HG03442 (cell line): ENCODE measurements around the gene MCTS1.
"Not testable (repeated sequence)": the region's sequence is repeated elsewhere in the genome, so short reads cannot be mapped to it uniquely, and the experiment has no call there.

Source experiments
- ATAC-seq: cut with Tn5 transposase; IDR thresholded peaks from one replicate; pipeline ENCODE4 v1.9.1; 2021; ENCODE audit warnings: mild to moderate bottlenecking, moderate library complexity; ENCODE audit not compliant: unreplicated experiment

Gene MCTS1

GRCh38 chrX:120603707-120604360 lies at the start of gene MCTS1:
MCTS1 (plus strand) TSS chrX:120604101; CDS start chrX:120604237, 136 bp downstream.
- ATAC-seq = peak; percentile 91

GRCh38 chrX:120556251-120556650 lies 47.6 kb upstream of the MCTS1 start:
- no peak for ATAC-seq

- ATAC-seq = no peak
These were observed 44.1 kb upstream of the MCTS1 start for GRCh38 chrX:120559804-120560203.

GRCh38 chrX:120560405-120560841 lies 43.5 kb upstream of the MCTS1 start:
- peak; percentile 35 for ATAC-seq

GRCh38 chrX:120560842-120561633 lies 42.9 kb upstream of the MCTS1 start, which contains the start of gene CUL4B:
CUL4B (minus strand) TSS chrX:120560962; CDS start chrX:120560638, 324 bp downstream.
- ATAC-seq = peak; percentile 83

GRCh38 chrX:120561634-120562568 lies 42.0 kb upstream of the MCTS1 start:
- ATAC-seq = no peak

GRCh38 chrX:120562569-120562926 lies 41.4 kb upstream of the MCTS1 start:
- no peak for ATAC-seq

GRCh38 chrX:120564925-120565324 lies 39.0 kb upstream of the MCTS1 start:
- ATAC-seq = no peak

- no peak for ATAC-seq
These were observed 37.1 kb upstream of the MCTS1 start for GRCh38 chrX:120566817-120567216.

GRCh38 chrX:120568035-120568434 lies 35.9 kb upstream of the MCTS1 start:
- ATAC-seq = no peak

GRCh38 chrX:120568609-120569008 lies 35.3 kb upstream of the MCTS1 start:
- no peak for ATAC-seq

GRCh38 chrX:120570011-120570600 lies 33.8 kb upstream of the MCTS1 start:
- no peak for ATAC-seq

GRCh38 chrX:120573806-120574205 lies 30.1 kb upstream of the MCTS1 start:
- not testable (repeated sequence) for ATAC-seq

GRCh38 chrX:120575379-120576114 lies 28.4 kb upstream of the MCTS1 start:
- ATAC-seq = no peak

- ATAC-seq = no peak
These were observed 18.2 kb upstream of the MCTS1 start for GRCh38 chrX:120585702-120586101.

- no peak for ATAC-seq
These were observed 471 bp downstream of the MCTS1 start for GRCh38 chrX:120604361-120604782.

GRCh38 chrX:120612086-120612485 lies 8.2 kb downstream of the MCTS1 start:
- ATAC-seq = no peak

GRCh38 chrX:120614816-120615215 lies 10.9 kb downstream of the MCTS1 start:
- no peak for ATAC-seq

GRCh38 chrX:120617996-120618630 lies 14.2 kb downstream of the MCTS1 start:
- ATAC-seq = no peak

- ATAC-seq = no peak
These were observed 21.5 kb downstream of the MCTS1 start for GRCh38 chrX:120625371-120625770.
